HG03439 (cell line): ENCODE measurements around the gene ELMO1.

Experiments
- ATAC-seq: cut with Tn5 transposase; IDR thresholded peaks from one replicate; pipeline ENCODE4 v1.9.1; 2021; ENCODE audit warnings: mild to moderate bottlenecking, moderate library complexity; ENCODE audit not compliant: unreplicated experiment

The ELMO1 gene

GRCh38 chr7:36865019-36865418 lies 583.6 kb downstream of the ELMO1 start:
- ATAC-seq = no peak

- ATAC-seq = no peak
These were observed 584.6 kb downstream of the ELMO1 start for GRCh38 chr7:36863901-36864701.

- no peak for ATAC-seq
These were observed 585.8 kb downstream of the ELMO1 start for GRCh38 chr7:36862771-36863261.

GRCh38 chr7:36861656-36862055 lies 587.0 kb downstream of the ELMO1 start:
- ATAC-seq = no peak

GRCh38 chr7:36860681-36861080 lies 588.0 kb downstream of the ELMO1 start:
- no peak for ATAC-seq

GRCh38 chr7:36855330-36855729 lies 593.3 kb downstream of the ELMO1 start:
- ATAC-seq = no peak

- no peak for ATAC-seq
These were observed 594.0 kb downstream of the ELMO1 start for GRCh38 chr7:36854652-36855051.

- no peak for ATAC-seq
These were observed 595.7 kb downstream of the ELMO1 start for GRCh38 chr7:36852931-36853330.

- no peak for ATAC-seq
These were observed 596.6 kb downstream of the ELMO1 start for GRCh38 chr7:36852017-36852416.

- ATAC-seq = no peak
These were observed 597.3 kb downstream of the ELMO1 start for GRCh38 chr7:36851382-36851781.

GRCh38 chr7:36847946-36848345 lies 600.7 kb downstream of the ELMO1 start:
- no peak for ATAC-seq

- no peak for ATAC-seq
These were observed 604.3 kb downstream of the ELMO1 start for GRCh38 chr7:36844374-36844773.

GRCh38 chr7:36840904-36841303 lies 607.8 kb downstream of the ELMO1 start:
- ATAC-seq = no peak

- ATAC-seq = no peak
These were observed 609.9 kb downstream of the ELMO1 start for GRCh38 chr7:36838616-36839225.

- ATAC-seq = no peak
These were observed 617.6 kb downstream of the ELMO1 start for GRCh38 chr7:36831049-36831448.

- no peak for ATAC-seq
These were observed 620.6 kb downstream of the ELMO1 start for GRCh38 chr7:36827726-36828703.

GRCh38 chr7:36825501-36825900 lies 623.2 kb downstream of the ELMO1 start:
- ATAC-seq = no peak

- no peak for ATAC-seq
These were observed 625.3 kb downstream of the ELMO1 start for GRCh38 chr7:36823353-36823752.

- ATAC-seq = no peak
These were observed 627.0 kb downstream of the ELMO1 start for GRCh38 chr7:36821617-36822016.

- ATAC-seq = no peak
These were observed 628.0 kb downstream of the ELMO1 start for GRCh38 chr7:36820527-36821170.

GRCh38 chr7:36819639-36820038 lies 629.0 kb downstream of the ELMO1 start:
- no peak for ATAC-seq
